GM20000 (cell line): ENCODE results near the gene SRRM3.
"Not testable (repeated sequence)": the region's sequence is repeated elsewhere in the genome, so short reads cannot be mapped to it uniquely, and the experiment has no call there.

Experiments
- DNase-seq: peaks from one replicate; pipeline ENCODE4 v3.0.0; 2012; ENCODE audit warnings: low spot score
- TF ChIP-seq, protein P1 (sequence below): IDR thresholded peaks from 2 replicates; pipeline ENCODE4 v1.5.1; 2012; ENCODE audit warnings: mild to moderate bottlenecking, control low read depth; ENCODE audit errors: extremely low read depth, missing control alignments

The SRRM3 gene

DNA sequence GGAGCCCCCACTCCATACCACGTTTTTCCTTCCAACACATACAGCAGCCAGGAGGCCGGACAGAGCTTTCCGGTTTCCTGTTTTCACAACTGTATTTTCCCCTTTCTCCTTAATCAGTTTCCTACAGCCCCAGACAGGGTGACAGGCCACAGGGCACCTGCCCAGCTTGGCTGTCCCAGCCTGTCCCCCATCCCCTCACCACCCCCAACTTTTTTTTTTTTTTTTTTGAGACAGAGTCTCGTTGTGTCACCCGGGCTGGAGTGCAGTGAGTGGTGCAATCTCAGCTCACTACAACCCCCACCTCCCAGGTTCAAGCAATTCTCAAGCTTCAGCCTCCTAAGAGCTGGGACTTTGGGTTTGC, 90.5 kb downstream of the SRRM3 start:
- DNase-seq: no peak
- TF ChIP-seq, protein P1, sequence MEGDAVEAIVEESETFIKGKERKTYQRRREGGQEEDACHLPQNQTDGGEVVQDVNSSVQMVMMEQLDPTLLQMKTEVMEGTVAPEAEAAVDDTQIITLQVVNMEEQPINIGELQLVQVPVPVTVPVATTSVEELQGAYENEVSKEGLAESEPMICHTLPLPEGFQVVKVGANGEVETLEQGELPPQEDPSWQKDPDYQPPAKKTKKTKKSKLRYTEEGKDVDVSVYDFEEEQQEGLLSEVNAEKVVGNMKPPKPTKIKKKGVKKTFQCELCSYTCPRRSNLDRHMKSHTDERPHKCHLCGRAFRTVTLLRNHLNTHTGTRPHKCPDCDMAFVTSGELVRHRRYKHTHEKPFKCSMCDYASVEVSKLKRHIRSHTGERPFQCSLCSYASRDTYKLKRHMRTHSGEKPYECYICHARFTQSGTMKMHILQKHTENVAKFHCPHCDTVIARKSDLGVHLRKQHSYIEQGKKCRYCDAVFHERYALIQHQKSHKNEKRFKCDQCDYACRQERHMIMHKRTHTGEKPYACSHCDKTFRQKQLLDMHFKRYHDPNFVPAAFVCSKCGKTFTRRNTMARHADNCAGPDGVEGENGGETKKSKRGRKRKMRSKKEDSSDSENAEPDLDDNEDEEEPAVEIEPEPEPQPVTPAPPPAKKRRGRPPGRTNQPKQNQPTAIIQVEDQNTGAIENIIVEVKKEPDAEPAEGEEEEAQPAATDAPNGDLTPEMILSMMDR: no peak

DNA sequence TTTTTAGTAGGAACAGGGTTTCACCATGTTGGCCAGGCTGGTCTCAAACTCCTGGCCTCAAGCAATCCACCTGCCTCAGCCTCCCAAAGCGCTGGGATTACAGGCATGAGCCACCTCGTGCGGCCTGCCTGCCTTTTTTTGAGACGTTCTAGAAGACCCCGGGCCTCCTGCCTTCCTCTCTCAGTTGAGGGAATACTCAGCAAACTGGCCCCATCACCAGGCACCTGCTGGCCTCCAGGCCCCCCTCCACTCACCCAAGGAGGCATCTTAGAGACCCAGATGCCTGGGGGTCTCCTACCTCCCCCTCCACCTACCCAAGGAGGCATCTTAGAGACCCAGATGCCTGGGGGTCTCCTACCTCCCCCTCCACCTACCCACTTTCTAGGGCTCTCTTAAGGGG, 91.2 kb downstream of the SRRM3 start:
- not testable (repeated sequence) for DNase-seq

DNA sequence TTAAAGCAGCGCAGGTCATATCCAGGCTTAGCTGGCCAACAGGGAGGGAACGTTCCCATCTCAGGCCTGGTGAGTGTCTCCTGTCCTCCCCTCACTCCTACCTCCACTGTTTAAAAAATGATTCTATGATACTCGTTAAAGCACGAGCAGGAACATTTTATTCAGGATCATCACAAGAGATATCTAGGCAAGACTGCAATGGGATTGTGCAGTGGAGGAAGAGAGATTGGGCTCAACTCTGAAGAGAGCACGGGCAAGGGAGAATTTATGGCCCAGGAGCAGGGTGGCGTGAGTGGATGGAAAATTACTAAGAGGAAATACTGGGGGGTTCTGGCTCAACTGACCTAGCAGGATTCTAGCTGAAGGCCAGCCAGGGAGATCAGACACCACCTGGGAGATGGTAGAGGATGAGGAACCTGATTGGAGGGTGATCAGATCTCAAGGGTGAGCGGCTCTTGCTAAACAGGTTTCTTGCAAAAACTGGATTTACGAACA, 91.8 kb downstream of the SRRM3 start:
- DNase-seq: no peak

DNA sequence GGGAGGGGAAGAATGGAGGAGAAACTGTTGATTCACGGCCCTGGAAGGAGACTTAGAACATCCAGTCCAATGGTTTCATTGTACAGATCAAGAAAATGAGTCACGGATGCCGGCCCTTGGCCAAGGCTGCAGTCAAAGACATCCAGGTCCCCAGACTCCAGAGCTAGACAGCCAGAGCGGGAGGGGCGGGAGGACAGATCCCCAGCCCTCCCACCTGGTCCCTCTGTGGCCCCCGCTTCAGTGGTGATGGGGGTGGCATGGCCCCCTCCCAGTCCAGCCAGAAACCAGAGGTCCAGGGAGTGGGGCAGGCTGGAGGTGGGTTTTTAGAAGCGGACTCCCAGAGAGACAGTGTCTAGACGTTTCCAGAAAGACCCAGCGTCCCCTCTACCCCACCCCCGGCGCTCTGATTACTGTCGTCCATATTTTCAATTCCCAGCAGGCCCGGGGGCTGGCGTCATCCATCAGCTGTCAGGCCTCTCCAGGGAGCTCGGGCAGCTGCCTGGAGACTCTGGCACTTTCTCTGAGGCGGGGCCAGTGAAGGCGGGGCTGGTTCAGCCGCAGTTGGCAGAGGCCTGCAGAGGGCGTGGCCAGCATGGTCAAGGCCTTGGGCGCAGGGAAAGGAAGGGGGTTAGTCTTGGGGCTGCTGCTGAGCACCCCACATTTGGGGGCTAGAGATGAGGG, 92.8 kb downstream of the SRRM3 start:
- TF ChIP-seq, protein P1: no peak
- DNase-seq: no peak

More for the DNA sequence above, 91.8 kb downstream of the SRRM3 start:
- TF ChIP-seq, protein P1: no peak

DNA sequence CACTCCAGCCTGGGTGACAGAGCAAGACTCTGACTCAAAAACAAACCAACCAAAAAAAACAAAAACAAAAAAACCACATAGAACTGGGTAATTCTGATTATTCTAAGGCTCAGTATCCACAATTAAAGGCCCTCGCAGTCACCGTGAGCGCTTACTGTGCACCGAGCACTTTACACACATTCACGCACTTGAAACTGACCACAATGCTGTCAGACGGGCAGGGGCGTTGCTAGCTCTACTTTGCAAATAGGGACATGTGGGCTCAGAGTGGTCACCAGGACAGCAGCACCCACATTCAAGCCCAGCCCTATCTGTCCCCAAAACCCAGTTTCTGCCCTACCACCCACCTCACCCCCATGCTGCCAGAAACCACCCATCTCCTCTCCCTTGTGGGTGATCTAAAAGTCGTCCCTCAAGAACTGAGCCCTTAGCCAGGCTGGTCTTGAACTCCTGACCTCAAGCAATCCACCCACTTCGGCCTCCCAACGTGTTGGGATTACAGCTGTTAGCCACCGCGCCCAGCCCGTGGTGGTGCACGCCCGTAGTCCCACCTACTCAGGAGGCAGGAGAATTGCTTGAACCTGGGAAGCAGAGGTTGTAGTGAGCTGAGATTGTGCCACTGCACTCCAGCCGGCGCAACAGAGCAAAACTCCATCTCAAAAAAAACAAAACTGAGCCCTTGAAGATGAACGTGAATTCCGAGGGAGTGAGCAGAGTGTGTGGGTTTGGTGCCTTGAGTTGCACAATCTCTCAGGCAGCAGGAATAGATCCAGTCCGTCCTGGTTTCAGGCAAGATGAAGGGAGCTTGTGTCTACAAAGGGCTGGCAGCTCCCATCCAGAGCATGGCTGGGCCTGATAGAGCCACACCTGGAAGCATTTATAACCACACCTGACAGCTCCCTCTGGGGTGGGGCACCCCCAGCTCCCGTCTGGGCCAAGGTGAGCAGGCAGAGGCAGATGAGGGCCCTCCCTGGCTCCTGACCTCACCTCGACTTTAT, 95.3 kb downstream of the SRRM3 start:
- no peak for DNase-seq
- TF ChIP-seq, protein P1: no peak

DNA sequence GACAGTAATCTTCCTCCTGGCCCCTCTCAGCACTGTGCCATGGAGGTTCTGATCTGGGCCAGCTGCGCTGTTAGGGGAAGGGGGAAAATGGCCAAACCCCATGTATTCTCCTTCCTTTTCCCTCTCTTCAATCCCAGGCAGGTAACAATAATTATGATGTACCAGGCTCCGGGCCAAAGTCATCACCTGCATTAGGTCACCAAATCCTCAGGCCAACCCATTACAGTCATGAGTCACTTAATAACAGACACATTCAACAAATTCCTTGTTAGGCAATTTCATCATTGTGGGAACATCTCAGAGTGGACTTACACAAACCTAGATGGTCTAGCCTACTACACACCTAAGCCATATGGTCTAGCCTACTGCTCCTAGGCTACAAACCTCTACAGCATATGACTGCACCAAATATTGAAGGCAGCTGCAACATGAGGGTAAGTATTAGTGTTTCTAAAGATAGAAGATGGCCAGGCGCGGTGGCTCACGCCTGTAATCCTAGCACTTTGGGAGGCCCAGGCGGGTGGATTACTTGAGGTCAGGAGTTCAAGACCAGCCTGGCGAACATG, 98.6 kb downstream of the SRRM3 start:
- DNase-seq: no peak

DNA sequence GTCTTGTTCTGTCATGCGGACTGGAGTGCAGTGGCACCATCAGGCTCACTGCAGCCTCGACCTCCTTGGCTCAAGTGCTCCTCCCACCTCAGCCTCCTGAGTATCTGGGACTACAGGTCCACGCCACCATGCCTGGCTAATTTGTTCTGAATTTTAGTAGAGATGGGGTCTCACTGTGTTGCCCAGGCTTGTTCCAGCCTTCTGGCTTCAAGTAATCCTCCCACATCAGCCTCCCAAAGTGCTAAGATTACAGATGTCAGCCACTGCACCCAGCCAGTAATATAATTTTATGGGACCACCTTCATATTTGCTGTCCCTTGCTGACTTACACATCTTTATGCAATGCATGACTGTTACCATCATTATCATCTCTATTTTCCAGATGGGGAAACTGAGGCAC, 99.3 kb downstream of the SRRM3 start:
- TF ChIP-seq, protein P1: no peak
- DNase-seq: no peak

More for the DNA sequence above, 98.6 kb downstream of the SRRM3 start:
- TF ChIP-seq, protein P1: no peak
